GM12864 (cell line): Measurements from ENCODE around the gene POU2F3.

Experiments used
- DNase-seq: peaks from one replicate; pipeline ENCODE4 v3.0.0-alpha.2; 2011; ENCODE audit warnings: low read depth
- H3K4me3 ChIP-seq: 2 replicates; pipeline ENCODE4 v1.5.1; 2011; ENCODE audit warnings: mild to moderate bottlenecking, low read depth, low read length, control low read depth
- CTCF ChIP-seq: IDR thresholded peaks from 2 replicates; pipeline ENCODE4 v1.5.1; 2011; ENCODE audit warnings: low read depth, mild to moderate bottlenecking, moderate library complexity, low read length, control low read depth, inconsistent platforms; ENCODE audit errors: missing control alignments

Gene POU2F3

GRCh38 chr11:120231963-120232362 lies 8.0 kb upstream of the POU2F3 start:
- DNase-seq, result no peak
- no peak for TF ChIP-seq CTCF

GRCh38 chr11:120233207-120233803 lies 6.6 kb upstream of the POU2F3 start:
- TF ChIP-seq CTCF, result no peak
- no peak for DNase-seq
- H3K4me3 ChIP-seq, result no peak overlapping the region

More at GRCh38 chr11:120231963-120232362, 8.0 kb upstream of the POU2F3 start:
- no peak overlapping the region for H3K4me3 ChIP-seq

- TF ChIP-seq CTCF, result peak; percentile 86
- peak; percentile 16 for DNase-seq
- H3K4me3 ChIP-seq, result no peak overlapping the region
Measured at GRCh38 chr11:120235024-120235628, 4.8 kb upstream of the POU2F3 start.

GRCh38 chr11:120236169-120237107 lies 3.5 kb upstream of the POU2F3 start:
- no peak for TF ChIP-seq CTCF
- no peak for DNase-seq
- H3K4me3 ChIP-seq, result no peak overlapping the region

GRCh38 chr11:120238968-120239620 lies 846 bp upstream of the POU2F3 start:
- H3K4me3 ChIP-seq, result no peak overlapping the region
- DNase-seq, result no peak

GRCh38 chr11:120240866-120241265 lies 926 bp downstream of the POU2F3 start:
- no peak for TF ChIP-seq CTCF
- H3K4me3 ChIP-seq, result no peak overlapping the region
- no peak for DNase-seq

More at GRCh38 chr11:120238968-120239620, 846 bp upstream of the POU2F3 start:
- TF ChIP-seq CTCF, result no peak
